GM18868 (cell line): ENCODE results near the gene RNH1.

Experiments used
- ATAC-seq: cut with Tn5 transposase; IDR thresholded peaks from one replicate; pipeline ENCODE4 v1.9.1; 2021; ENCODE audit warnings: mild to moderate bottlenecking, moderate library complexity; ENCODE audit not compliant: unreplicated experiment

Gene RNH1

GRCh38 chr11:537622-538430 lies 30.8 kb upstream of the RNH1 start:
- no peak for ATAC-seq

GRCh38 chr11:536841-537621 lies 30.0 kb upstream of the RNH1 start, which contains the start of gene LRRC56:
LRRC56 (plus strand) TSS chr11:537527; CDS start chr11:540685, 3,158 bp downstream.
- ATAC-seq, result peak; percentile 40

GRCh38 chr11:535519-536454 lies 28.7 kb upstream of the RNH1 start, which contains the start of gene HRAS:
HRAS (minus strand) TSS chr11:535576.
- peak; percentile 81 for ATAC-seq

GRCh38 chr11:535210-535518 lies 28.1 kb upstream of the RNH1 start:
- peak; percentile 11 for ATAC-seq

GRCh38 chr11:534396-535209 lies 27.6 kb upstream of the RNH1 start:
- no peak for ATAC-seq

- no peak for ATAC-seq
These were observed 26.7 kb upstream of the RNH1 start for GRCh38 chr11:533586-534395.

- no peak for ATAC-seq
These were observed 26.0 kb upstream of the RNH1 start for GRCh38 chr11:532986-533585.

- ATAC-seq, result no peak
These were observed 25.5 kb upstream of the RNH1 start for GRCh38 chr11:532527-532985.

GRCh38 chr11:531919-532526 lies 25.0 kb upstream of the RNH1 start:
- no peak for ATAC-seq

- ATAC-seq, result no peak
These were observed 24.2 kb upstream of the RNH1 start for GRCh38 chr11:530960-531831.

GRCh38 chr11:529728-530411 lies 22.8 kb upstream of the RNH1 start:
- no peak for ATAC-seq

GRCh38 chr11:528815-529727 lies 22.0 kb upstream of the RNH1 start:
- ATAC-seq, result no peak

- ATAC-seq, result no peak
These were observed 21.2 kb upstream of the RNH1 start for GRCh38 chr11:528166-528814.

GRCh38 chr11:526192-526591 lies 19.1 kb upstream of the RNH1 start:
- no peak for ATAC-seq

- no peak for ATAC-seq
These were observed 14.2 kb upstream of the RNH1 start for GRCh38 chr11:521177-521688.
